K562 (cell line): ENCODE measurements around the gene IL4R. TPM values are rescaled to one million over a fixed set of nuclear protein-coding genes. Genes with fewer than 3 reads are reported as not detected.

Experiments used
- ATAC-seq: fragments of 200-7000 bp; cut with Tn5 transposase; 3 replicates; pipeline ENCODE4 v1.9.1; 2020; ENCODE audit warnings: moderate library complexity
- BruUV-seq: library from RNA; stranded (reverse); fragments of 400-500 nt; replicated peaks from 2 replicates; lab custom pipeline; 2021; lab: Mats Ljungman, UMichigan
- CTCF ChIA-PET: fragments of 300-600 bp; formaldehyde crosslinking; extraction: SDS; loops from one replicate; lab custom pipeline; 2021; ENCODE audit warnings: low intra/inter-chr PET ratio; lab: Yijun Ruan, JAX
- POLR2A ChIA-PET: fragments of 300-600, 350-650 bp; sonication (Branson Sonifier 250); formaldehyde crosslinking; extraction: SDS; loops from one replicate; lab custom pipeline; 2021; ENCODE audit warnings: antibody characterized with exemption, inconsistent platforms; lab: Yijun Ruan, JAX
- DNase-seq, 4 experiments: peaks; one replicate each; pipeline versions ENCODE4 v3.0.0 to v3.0.0-alpha.2; 2011 to 2018; ENCODE audit warnings: low spot score in 3 of 4, mixed read lengths in 3 of 4; ENCODE audit errors: extremely low read depth in 1 of 4
- FAIRE-seq: peaks from 2 replicates; lab custom pipeline; 2011; peaks lifted over from hg19 to GRCh38; lab: Jason Lieb, UNC
- H2AFZ ChIP-seq: 2 replicates; pipeline ENCODE4 v1.6.0; 2011; ENCODE audit warnings: low read depth, low read length, control low read depth, inconsistent platforms
- H3K27ac ChIP-seq: fragments of 200-600 bp; 3 replicates; pipeline ENCODE4 v1.8.0; 2011; ENCODE audit warnings: low read depth, mild to moderate bottlenecking, control low read depth, inconsistent platforms, low read length, moderate library complexity, mixed read lengths; ENCODE audit errors: extremely low read depth
- H3K27me3 ChIP-seq, 2 experiments: fragments of 300-600 bp in 1 of 2; 2 replicates in 1 of 2; 3 replicates in 1 of 2; pipeline versions ENCODE4 v1.6.0 to v1.8.0; 2011; ENCODE audit warnings: inconsistent platforms in 2 of 2, low read length in 2 of 2, mild to moderate bottlenecking in 1 of 2, mixed read lengths in 1 of 2, moderate library complexity in 1 of 2; ENCODE audit not compliant: control insufficient read depth in 2 of 2, insufficient read depth in 2 of 2
- H3K36me3 ChIP-seq: fragments of 300-600 bp; 3 replicates; pipeline ENCODE4 v1.8.0; 2011; ENCODE audit warnings: mild to moderate bottlenecking, low read length, inconsistent platforms; ENCODE audit not compliant: control insufficient read depth, insufficient read depth
- H3K4me1 ChIP-seq, 2 experiments: fragments of 200-600 bp in 1 of 2; replicated peaks in 1 of 2; 2 replicates in 1 of 2; 3 replicates in 1 of 2; pipeline versions ENCODE4 v1.5.1 to v1.8.0; 2011; ENCODE audit warnings: inconsistent platforms in 2 of 2, low read length in 2 of 2, mild to moderate bottlenecking in 1 of 2, mixed read lengths in 1 of 2, moderate library complexity in 1 of 2; ENCODE audit not compliant: control insufficient read depth in 2 of 2, insufficient read depth in 2 of 2
- H3K4me2 ChIP-seq: 2 replicates; pipeline ENCODE4 v1.6.1; 2011; ENCODE audit warnings: low read length, control low read depth, inconsistent platforms, mixed read lengths; ENCODE audit not compliant: insufficient read depth
- H3K4me3 ChIP-seq: fragments of 200-600 bp; sonication (generic), shearing (Covaris generic); 2 replicates; pipeline ENCODE4 v1.5.1; 2016; ENCODE audit warnings: control low read depth, inconsistent platforms
- H3K79me2 ChIP-seq: fragments of 200-600 bp; 3 replicates; pipeline ENCODE4 v1.8.0; 2011; ENCODE audit warnings: low read length, inconsistent platforms; ENCODE audit not compliant: control insufficient read depth, insufficient read depth
- H3K9ac ChIP-seq, 2 experiments: 2 replicates each; pipeline versions ENCODE4 v1.6.0 to v1.6.1; 2011; ENCODE audit warnings: low read depth in 2 of 2, low read length in 2 of 2, control low read depth in 1 of 2, inconsistent platforms in 1 of 2, mild to moderate bottlenecking in 1 of 2, mixed read lengths in 1 of 2; ENCODE audit not compliant: insufficient read depth in 1 of 2
- H3K9me1 ChIP-seq: one replicate; pipeline ENCODE4 v1.6.0; 2011; ENCODE audit warnings: inconsistent platforms, mild to moderate bottlenecking, low read length, moderate library complexity; ENCODE audit not compliant: control insufficient read depth, insufficient read depth
- H3K9me3 ChIP-seq: replicated peaks from 2 replicates; pipeline ENCODE4 v1.5.1; 2011; ENCODE audit warnings: low read depth, low read length, inconsistent platforms; ENCODE audit not compliant: control insufficient read depth, insufficient read depth
- H4K20me1 ChIP-seq: replicated peaks from 2 replicates; pipeline ENCODE4 v1.6.1; 2011; ENCODE audit warnings: low read length, inconsistent platforms, mixed read lengths; ENCODE audit not compliant: control insufficient read depth, insufficient read depth
- C11orf30 ChIP-seq: fragments of 450-650 bp; IDR thresholded peaks from 2 replicates; pipeline ENCODE4 v1.6.1; 2016; ENCODE audit warnings: low read depth, mild to moderate bottlenecking
- CREM ChIP-seq: IDR thresholded peaks from 2 replicates; pipeline ENCODE4 v1.6.1; 2014; ENCODE audit warnings: antibody characterized with exemption, low read depth
- NFIC ChIP-seq: fragments of 450-650 bp; IDR thresholded peaks from 2 replicates; pipeline ENCODE4 v1.6.1; 2017; ENCODE audit warnings: mild to moderate bottlenecking, inconsistent platforms
- NFIX ChIP-seq: fragments of 250-450 bp; sonication (Bioruptor Pico); IDR thresholded peaks from 2 replicates; pipeline ENCODE4 v1.4.0; 2020; ENCODE audit warnings: low read depth, mild to moderate bottlenecking, moderate library complexity
- TBL1XR1 ChIP-seq, 2 experiments: IDR thresholded peaks; 2 replicates each; pipeline ENCODE4 v1.6.1; 2012; ENCODE audit warnings: improper control_type of control experiment in 2 of 2, low read length in 2 of 2, mild to moderate bottlenecking in 1 of 2
- ZNF311 ChIP-seq: fragments of 250-450 bp; sonication (Bioruptor Pico); IDR thresholded peaks from 2 replicates; pipeline ENCODE4 v1.4.0; 2020; ENCODE audit warnings: mild to moderate bottlenecking, moderate library complexity
- WGBS: fragments of 100-300 bp; shearing (Covaris generic); methylation state at CpG from one replicate; pipeline ENCODE4 v1.1.6; 2016; ENCODE audit warnings: low coverage, mixed read lengths; ENCODE audit not compliant: insufficient coverage; ENCODE audit errors: missing lambda C conversion rate; 5-methylcytosine and 5-hydroxymethylcytosine counted together
- in situ Hi-C: fragments of 300-500 bp; cut with MboI; formaldehyde crosslinking; loops from 4 replicates; pipeline ENCODE4 v1.15.0; 2018; ENCODE audit warnings: inconsistent platforms, mixed read lengths
- intact Hi-C: fragments of 100-400 bp; cut with micrococcal nuclease; formaldehyde crosslinking; loops from 2 replicates; pipeline ENCODE4 v1.14.2; 2022
- polyA plus RNA-seq, 8 experiments: library from polyadenylated mRNA; depleted of rRNA in 4 of 8; stranded (reverse) in 5 of 8; unstranded in 3 of 8; fragments of >200 nt; fragmentation: Nextera tagmentation in 2 of 8; fragmentation: Illumina TruSeq in 1 of 8; extraction: Ambion mirVana in 2 of 8; extraction: Trizol in 1 of 8; gene quantifications; 2 replicates each; pipeline versions ENCODE4 v1.2.1 to v1.2.3, GENCODE V29; 2011 to 2014; ENCODE audit warnings: inconsistent platforms in 1 of 8, missing spikeins in 1 of 8
- total RNA-seq, 7 experiments: library from RNA; depleted of rRNA in 6 of 7; stranded (reverse); fragments of >200 nt in 6 of 7; fragmentation: Illumina TruSeq in 2 of 7; extraction: Trizol in 2 of 7; gene quantifications; 2 replicates each; pipeline versions ENCODE4 v1.2.1 to v1.2.3, GENCODE V29; 2011 to 2021; ENCODE audit warnings: low replicate concordance in 1 of 7
- TF ChIP-seq, protein P1 (sequence below): fragments of 450-650 bp; IDR thresholded peaks from 2 replicates; pipeline ENCODE4 v1.6.1; 2014; ENCODE audit warnings: low read depth, mild to moderate bottlenecking, moderate library complexity, borderline replicate concordance
- TF ChIP-seq, protein P2 (sequence below): fragments of 250-450 bp; sonication (Bioruptor Pico); IDR thresholded peaks from 2 replicates; pipeline ENCODE4 v1.4.0; 2020; ENCODE audit warnings: mild to moderate bottlenecking, moderate library complexity, borderline replicate concordance

The IL4R gene
- total and polyA plus RNA-seq, 9 of the 15 experiments (the other 6 are each of a cell fraction or from before 2014, with no cell fraction given), result 0.17 to 5.8 (median 3.3) TPM

DNA sequence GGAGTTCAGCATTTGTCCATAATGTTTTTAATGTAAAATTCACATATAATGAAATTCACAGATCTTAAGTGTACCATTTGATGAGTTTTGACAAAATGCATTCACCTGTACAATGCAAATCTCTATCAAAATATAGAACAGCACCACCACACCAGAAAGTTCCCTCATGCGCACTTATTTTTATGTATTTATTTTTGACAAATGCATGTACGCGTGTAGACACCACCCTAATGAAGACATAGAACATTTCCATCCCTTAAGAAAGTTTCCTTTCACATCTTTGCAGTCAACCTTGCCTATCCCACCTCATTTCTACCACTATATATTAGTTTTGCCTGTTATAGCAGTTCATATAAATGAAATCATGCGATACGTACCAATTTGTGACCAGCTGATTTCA, 15.6 kb upstream of the IL4R start (continued):
- no peak for TF ChIP-seq C11orf30
- TF ChIP-seq CREM, result no peak
- TF ChIP-seq, protein P1, sequence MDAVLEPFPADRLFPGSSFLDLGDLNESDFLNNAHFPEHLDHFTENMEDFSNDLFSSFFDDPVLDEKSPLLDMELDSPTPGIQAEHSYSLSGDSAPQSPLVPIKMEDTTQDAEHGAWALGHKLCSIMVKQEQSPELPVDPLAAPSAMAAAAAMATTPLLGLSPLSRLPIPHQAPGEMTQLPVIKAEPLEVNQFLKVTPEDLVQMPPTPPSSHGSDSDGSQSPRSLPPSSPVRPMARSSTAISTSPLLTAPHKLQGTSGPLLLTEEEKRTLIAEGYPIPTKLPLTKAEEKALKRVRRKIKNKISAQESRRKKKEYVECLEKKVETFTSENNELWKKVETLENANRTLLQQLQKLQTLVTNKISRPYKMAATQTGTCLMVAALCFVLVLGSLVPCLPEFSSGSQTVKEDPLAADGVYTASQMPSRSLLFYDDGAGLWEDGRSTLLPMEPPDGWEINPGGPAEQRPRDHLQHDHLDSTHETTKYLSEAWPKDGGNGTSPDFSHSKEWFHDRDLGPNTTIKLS, result no peak
- TF ChIP-seq NFIX, result no peak
- TF ChIP-seq NFIC, result no peak
- no peak for TF ChIP-seq ZNF311 (CRISPR knock-in tag)

DNA sequence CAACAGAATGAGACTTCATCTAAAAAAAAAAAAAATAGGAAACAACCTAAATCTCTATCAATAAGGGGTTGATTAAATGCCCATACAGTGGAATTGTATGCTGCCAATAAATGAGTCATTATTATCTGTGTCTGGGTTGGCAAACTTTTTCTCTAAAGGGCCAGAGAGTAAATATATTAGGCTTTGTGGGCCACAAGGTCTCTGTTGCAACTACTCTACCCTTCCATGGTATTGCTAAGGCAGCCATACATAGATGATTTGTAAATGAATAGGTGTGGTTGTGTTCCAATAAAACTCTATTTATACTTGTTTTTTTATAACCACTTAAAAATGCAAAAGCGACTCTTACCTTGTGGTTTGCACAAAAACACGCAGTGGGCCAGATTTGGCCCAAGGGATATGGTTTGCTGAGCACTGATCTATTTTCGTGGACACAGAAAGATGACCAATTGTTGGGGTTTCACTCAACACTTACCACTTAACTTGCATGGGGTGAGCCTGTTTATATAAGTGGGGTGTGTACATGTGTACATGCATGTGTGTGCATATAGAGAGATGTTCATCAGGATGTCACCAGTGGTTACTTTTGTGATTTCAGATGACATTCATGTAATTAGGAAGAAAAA, 12.4 kb upstream of the IL4R start:
- H2AFZ ChIP-seq, result no peak overlapping the region
- H4K20me1 ChIP-seq, result no peaks in the 10 kb centered on the region
- no TSS peak for BruUV-seq
- intact Hi-C loops (no loop called here), in situ Hi-C loops (no loop called here)
- TF ChIP-seq, protein P2, sequence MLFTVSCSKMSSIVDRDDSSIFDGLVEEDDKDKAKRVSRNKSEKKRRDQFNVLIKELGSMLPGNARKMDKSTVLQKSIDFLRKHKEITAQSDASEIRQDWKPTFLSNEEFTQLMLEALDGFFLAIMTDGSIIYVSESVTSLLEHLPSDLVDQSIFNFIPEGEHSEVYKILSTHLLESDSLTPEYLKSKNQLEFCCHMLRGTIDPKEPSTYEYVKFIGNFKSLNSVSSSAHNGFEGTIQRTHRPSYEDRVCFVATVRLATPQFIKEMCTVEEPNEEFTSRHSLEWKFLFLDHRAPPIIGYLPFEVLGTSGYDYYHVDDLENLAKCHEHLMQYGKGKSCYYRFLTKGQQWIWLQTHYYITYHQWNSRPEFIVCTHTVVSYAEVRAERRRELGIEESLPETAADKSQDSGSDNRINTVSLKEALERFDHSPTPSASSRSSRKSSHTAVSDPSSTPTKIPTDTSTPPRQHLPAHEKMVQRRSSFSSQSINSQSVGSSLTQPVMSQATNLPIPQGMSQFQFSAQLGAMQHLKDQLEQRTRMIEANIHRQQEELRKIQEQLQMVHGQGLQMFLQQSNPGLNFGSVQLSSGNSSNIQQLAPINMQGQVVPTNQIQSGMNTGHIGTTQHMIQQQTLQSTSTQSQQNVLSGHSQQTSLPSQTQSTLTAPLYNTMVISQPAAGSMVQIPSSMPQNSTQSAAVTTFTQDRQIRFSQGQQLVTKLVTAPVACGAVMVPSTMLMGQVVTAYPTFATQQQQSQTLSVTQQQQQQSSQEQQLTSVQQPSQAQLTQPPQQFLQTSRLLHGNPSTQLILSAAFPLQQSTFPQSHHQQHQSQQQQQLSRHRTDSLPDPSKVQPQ (CRISPR knock-in tag), result no peak
- TF ChIP-seq TBL1XR1 (IDR thresholded peaks at IDR 0.05; ENCODE audit: low read length in 2 of 2), result no peak
- no peaks in the 10 kb centered on the region for H3K9me3 ChIP-seq
- H3K4me3 ChIP-seq, result no peak overlapping the region
- H3K4me1 ChIP-seq, result no peaks in the 10 kb centered on the region
- no peaks in the 10 kb centered on the region for H3K79me2 ChIP-seq
- WGBS, result 0% methylated on average over 3 of the region's 3 CpGs
- H3K27ac ChIP-seq, result no peak overlapping the region
- ChIA-PET CTCF (no interaction called here), POLR2A (no interaction called here)
- H3K4me2 ChIP-seq, result no peak overlapping the region
- H3K36me3 ChIP-seq, result no peaks in the 10 kb centered on the region
- ATAC-seq, result no peak
- H3K9me1 ChIP-seq, result no peaks in the 10 kb centered on the region
- H3K27me3 ChIP-seq, result peaks cover 0 to 12% of the 10 kb centered on the region in 2 experiments; a peak in 1 of 5 replicates
- no peak overlapping the region for H3K9ac ChIP-seq
- no peak for FAIRE-seq
- no peak for DNase-seq
